ENCODE data around the gene NSD1. TPM values are rescaled to one million over a fixed set of nuclear protein-coding genes. Genes with fewer than 3 reads are reported as not detected.

Gene NSD1
- total RNA-seq, 3 donors from 2014 or later: 59.3 to 103 (median 69.7) TPM

- DNase-seq (peak in 1 of 3 donors; percentile 3), ATAC-seq (no peak)
- no peaks in the 10 kb centered on the region for H3K9me3 ChIP-seq
- no peaks in the 10 kb centered on the region for H3K36me3 ChIP-seq (ENCODE audit: low read depth)
- intact Hi-C loops (cut with DNase I, micrococcal nuclease): no loop called here
- peaks cover 13% of the 10 kb centered on the region for H3K4me1 ChIP-seq (ENCODE audit: low read depth)
- TF ChIP-seq CTCF (IDR thresholded peaks at IDR 0.05): no peak
- H3K4me3 ChIP-seq: no peak overlapping the region
Measured at GRCh38 chr5:177344891-177345290, 211.3 kb downstream of the NSD1 start.

GRCh38 chr5:177346820-177347219, 213.2 kb downstream of the NSD1 start:
- H3K4me3 ChIP-seq: no peak overlapping the region
- no peak for TF ChIP-seq CTCF (IDR thresholded peaks at IDR 0.05)
- H3K9me3 ChIP-seq: no peaks in the 10 kb centered on the region
- intact Hi-C loops (cut with DNase I, micrococcal nuclease): no loop called here
- ATAC-seq: no peak
- DNase-seq: no peak
- H3K4me1 ChIP-seq (ENCODE audit: low read depth): peaks cover 25% of the 10 kb centered on the region
- peaks cover 4% of the 10 kb centered on the region for H3K36me3 ChIP-seq (ENCODE audit: low read depth)

GRCh38 chr5:177347699-177348098, 214.1 kb downstream of the NSD1 start:
- intact Hi-C loops (cut with DNase I, micrococcal nuclease): no loop called here
- Histone ChIP-seq H3K4me3 (no peak overlapping the region), H3K36me3 (ENCODE audit: low read depth) (peaks cover 5% of the 10 kb centered on the region), H3K9me3 (no peaks in the 10 kb centered on the region), H3K4me1 (ENCODE audit: low read depth) (peaks cover 27% of the 10 kb centered on the region)
- ATAC-seq: no peak
- DNase-seq: no peak
- no peak for TF ChIP-seq CTCF (IDR thresholded peaks at IDR 0.05)

- intact Hi-C loops (cut with DNase I, micrococcal nuclease): no loop called here
- H3K36me3 ChIP-seq (ENCODE audit: low read depth): peaks cover 5% of the 10 kb centered on the region
- DNase-seq (no peak), ATAC-seq (no peak)
- H3K4me1 ChIP-seq (ENCODE audit: low read depth): peaks cover 27% of the 10 kb centered on the region
- H3K9me3 ChIP-seq: no peaks in the 10 kb centered on the region
- H3K4me3 ChIP-seq: no peak overlapping the region
- TF ChIP-seq CTCF (IDR thresholded peaks at IDR 0.05): no peak
Measured at GRCh38 chr5:177349362-177349647, 215.7 kb downstream of the NSD1 start.

- Histone ChIP-seq H3K4me3 (no peak overlapping the region), H3K4me1 (ENCODE audit: low read depth) (peaks cover 27% of the 10 kb centered on the region), H3K9me3 (no peaks in the 10 kb centered on the region), H3K36me3 (ENCODE audit: low read depth) (peaks cover 5% of the 10 kb centered on the region)
- TF ChIP-seq CTCF (IDR thresholded peaks at IDR 0.05): no peak
- DNase-seq (peak in 1 of 3 donors; percentile 7), ATAC-seq (no peak)
- intact Hi-C loops (cut with DNase I, micrococcal nuclease): no loop called here
Measured at GRCh38 chr5:177349762-177350161, 216.2 kb downstream of the NSD1 start.

Other genes starting within 250 kb of the NSD1 start
- gene HK3, start 234.4 kb upstream of the NSD1 start, total RNA-seq: 10 to 100 TPM in 1 of 3 donors, 1 to 10 TPM in 2; 2.4 to 12.8 (median 7.7) TPM
- 10 to 100 TPM; 30.7 to 57.8 (median 33.3) TPM for gene UIMC1, start 127.0 kb upstream of the NSD1 start, total RNA-seq
- 10 to 100 TPM; 15.7 to 17.9 (median 16.7) TPM for gene ZNF346, start 111.1 kb upstream of the NSD1 start, total RNA-seq
- gene FGFR4, start 46.9 kb upstream of the NSD1 start, total RNA-seq: 10 to 100 TPM; 25.3 to 60.3 (median 28.9) TPM
- 10 to 100 TPM; 23.4 to 33.1 (median 29.5) TPM for gene RAB24, start 169.9 kb downstream of the NSD1 start, total RNA-seq
- 100 to 1,000 TPM; 149 to 277 (median 171) TPM for gene PRELID1, start 170.0 kb downstream of the NSD1 start, total RNA-seq
- 10 to 100 TPM; 10.3 to 19.4 (median 10.9) TPM for gene MXD3, start 178.1 kb downstream of the NSD1 start, total RNA-seq
- 100 to 1,000 TPM in 2 of 3 donors, 10 to 100 TPM in 1; 91.9 to 150 (median 139) TPM for gene LMAN2, start 217.9 kb downstream of the NSD1 start, total RNA-seq
- gene RGS14, start 224.2 kb downstream of the NSD1 start, total RNA-seq: 10 to 100 TPM; 11.1 to 15.2 (median 11.7) TPM